Glomerular visceral epithelial cell (primary cell): ENCODE results near the gene CEP85.
A peak's percentile ranks its signal among the peaks of the same experiment; 100 is the strongest.
"Not testable (repeated sequence)": the region's sequence is repeated elsewhere in the genome, so short reads cannot be mapped to it uniquely, and the experiment has no call there.

Source experiments
- DNase-seq: peaks from one replicate; pipeline ENCODE4 v3.0.0-alpha.2; 2016; ENCODE audit errors: extremely low spot score

The CEP85 gene

GRCh38 chr1:26225033-26225831, 8.8 kb upstream of the CEP85 start:
- no peak for DNase-seq

GRCh38 chr1:26230682-26231081, 3.3 kb upstream of the CEP85 start:
- not testable (repeated sequence) for DNase-seq

- DNase-seq, result peak; percentile 24
Observed at GRCh38 chr1:26234644-26235370, 807 bp downstream of the CEP85 start.

DNA sequence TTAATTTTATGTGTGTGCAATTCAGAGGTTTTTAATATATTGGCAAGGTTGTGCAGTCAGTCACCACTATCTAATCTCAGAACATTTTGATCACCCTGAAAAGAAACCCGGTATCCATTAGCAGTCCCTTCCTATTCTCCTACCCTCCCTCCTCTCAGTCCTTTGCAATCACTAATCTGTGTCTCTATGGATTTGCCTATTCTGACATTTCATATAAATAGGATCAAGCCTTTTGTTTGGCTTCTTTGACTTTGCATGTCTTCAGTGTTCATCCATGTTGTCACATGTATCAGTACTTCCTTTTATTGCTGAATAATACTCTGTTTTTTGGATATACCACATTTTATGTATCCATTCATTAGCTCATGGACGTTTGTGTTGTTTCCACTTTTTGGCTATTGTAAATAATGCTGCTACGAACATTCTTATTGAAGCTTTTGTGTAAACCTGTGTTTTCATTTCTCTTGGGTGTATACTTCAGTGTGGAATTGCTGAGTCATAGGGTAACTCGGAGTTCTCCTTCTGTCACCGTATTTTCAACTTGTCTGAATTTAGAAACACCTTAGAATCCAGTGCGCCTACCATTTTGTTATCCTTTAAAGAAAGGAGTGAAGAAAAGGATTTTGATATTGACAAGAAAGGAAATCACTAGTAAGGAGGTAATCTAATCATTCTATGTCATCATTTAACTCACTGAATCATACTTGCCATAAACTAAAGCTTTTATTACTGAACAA, 3.4 kb downstream of the CEP85 start:
- DNase-seq, result no peak

DNA sequence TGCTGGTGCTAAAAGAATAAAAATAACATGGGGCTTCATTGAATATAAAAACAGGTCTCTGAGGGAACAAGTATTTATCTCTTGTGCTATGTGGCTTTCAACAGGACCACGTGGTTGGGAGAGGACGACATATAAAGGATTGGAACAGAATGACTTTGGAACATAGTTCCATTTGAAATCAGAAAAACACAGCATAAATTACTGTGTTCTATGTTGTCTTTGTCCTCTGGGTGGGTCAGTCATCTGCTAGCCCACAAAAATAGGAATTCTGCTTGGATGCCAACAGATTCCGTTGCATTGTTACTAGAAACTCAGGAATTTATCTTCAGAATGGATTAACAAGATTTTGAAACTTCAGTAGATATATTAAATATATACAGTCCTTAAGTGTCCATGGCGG, 5.9 kb downstream of the CEP85 start:
- DNase-seq, result no peak

GRCh38 chr1:26252718-26253117, 18.7 kb downstream of the CEP85 start:
- no peak for DNase-seq

DNA sequence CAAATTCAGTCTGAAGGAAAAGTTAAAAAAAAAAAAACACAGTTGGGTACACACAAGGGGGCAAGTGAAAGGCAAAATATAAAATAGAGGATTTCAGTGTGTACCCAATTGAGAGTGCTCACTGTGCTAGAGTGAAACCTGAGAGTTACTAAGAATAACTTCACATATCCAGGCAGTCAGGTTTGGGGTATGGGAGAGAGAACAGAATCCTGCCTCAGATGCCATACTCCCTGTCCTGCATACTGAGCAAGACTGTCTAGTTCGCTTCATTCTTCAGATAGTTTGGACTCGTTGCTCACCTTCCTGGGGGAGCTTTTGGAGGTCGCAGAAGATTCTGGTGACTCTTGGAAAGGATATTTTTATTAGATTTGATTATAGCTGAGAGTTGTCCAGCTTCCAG, 20.4 kb downstream of the CEP85 start:
- no peak for DNase-seq

GRCh38 chr1:26257222-26257621, 23.2 kb downstream of the CEP85 start:
- no peak for DNase-seq

DNA sequence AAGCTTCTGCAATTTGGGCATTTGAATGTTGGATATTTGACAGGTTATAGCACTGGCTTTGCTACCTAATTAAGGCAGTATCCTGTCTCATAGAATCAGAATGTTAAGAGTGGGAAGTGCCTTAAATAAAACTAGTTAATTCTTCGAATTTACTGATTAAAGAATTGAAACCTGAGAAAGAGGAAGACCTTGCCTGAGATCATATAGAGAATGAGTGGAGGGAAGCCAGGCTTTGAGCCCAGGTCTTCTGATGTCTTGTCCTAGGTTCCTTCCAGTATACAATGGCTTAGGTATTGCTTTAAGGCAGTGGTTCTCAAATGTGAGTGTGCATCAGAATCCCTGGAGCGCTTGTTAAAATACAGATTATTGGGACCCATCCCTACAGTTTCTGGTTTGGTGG, 25.0 kb downstream of the CEP85 start:
- no peak for DNase-seq

GRCh38 chr1:26259578-26259977, 25.6 kb downstream of the CEP85 start:
- DNase-seq, result no peak

DNA sequence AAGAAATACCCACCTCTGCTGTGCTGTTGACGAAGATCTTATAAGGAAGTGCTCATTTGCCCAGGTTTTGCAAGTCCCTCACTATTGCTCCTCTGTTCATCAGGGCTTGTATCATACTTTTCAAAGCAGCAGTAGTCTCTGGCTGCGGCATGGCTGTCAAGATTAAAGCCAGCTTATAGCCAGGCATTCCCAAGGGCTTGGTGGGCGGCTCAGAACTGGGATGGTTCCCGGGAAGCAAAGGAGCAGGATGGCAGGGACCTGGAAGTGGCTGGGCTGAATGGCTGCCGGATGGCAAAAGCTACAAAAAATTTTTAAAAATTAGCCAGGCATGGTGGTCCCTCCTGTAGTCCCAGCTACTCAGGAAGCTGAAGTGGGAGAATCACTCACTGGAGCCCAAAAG, 29.2 kb downstream of the CEP85 start:
- no peak for DNase-seq

DNA sequence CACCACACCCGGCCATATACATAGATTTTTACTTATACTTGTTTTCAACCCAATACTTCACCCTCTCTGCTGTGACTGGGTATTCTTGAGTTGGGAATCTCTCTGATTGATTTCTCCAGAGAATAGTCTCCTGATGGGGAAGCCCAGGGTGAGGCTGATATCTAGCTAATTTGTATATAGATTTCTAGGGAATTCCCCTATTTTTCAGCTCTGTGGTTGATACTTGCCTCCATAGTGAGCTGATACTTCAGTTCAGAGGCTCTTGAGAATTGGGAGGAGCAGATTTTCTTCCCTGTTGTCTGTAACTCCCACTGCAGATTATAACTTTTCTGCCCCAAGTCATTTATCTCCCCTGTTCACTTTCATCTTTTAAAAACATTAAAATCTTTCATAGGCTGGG, 31.4 kb downstream of the CEP85 start:
- DNase-seq, result no peak

DNA sequence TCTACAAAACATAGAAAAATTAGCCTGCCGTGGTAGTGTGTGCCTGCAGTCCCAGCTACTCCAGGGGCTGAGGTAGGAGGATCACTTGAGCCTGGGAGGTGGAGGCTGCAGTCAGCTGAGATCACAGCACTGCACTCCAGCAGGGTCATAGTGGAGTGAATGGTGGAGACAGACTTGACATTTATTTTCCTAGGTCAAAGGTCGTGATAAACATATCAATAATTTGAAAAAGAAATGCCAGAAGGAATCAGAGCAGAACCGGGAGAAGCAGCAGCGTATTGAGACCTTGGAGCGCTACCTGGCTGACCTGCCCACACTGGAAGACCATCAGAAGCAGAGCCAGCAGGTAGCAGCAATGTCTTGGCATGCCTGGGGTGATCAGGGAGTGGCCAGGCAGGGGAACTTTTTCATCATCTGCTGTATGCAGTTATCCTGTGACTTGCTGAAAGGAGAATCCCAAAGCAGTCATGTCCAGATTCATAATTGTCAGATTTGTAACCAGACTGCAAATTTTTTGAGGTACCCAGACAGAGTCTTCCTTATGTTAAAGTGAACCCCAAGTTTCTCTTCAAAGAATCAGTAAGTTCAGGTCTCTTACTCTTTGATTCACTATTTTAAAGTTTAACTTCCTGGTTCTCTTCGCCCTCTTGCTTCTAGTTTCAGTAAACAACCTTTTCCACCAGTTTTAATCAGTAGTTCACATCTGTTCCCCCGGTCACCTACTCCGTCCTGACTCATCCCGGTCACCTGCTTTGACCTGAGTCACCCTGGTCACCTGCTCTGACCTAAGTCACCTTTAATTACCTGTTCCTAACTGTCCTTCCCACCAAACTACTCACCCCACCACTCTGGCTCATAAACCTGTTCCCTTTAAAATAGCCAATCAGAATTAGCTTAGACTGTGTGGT, 34.5 kb downstream of the CEP85 start:
- DNase-seq, result no peak

DNA sequence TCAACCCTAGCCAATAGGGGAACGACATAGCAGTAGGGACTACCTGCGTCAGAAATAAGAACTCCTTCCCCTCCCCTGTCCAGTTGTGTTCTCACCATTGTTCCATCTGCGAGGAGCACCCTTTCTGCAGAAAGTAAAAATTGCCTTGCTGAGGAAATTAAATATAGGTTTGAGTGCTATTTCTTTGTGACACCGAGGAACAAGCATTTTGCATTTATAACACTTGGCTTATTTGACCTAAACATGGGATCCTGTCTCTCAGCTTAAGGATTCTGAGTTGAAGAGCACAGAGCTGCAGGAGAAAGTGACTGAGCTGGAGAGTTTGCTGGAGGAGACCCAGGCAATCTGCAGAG, 35.2 kb downstream of the CEP85 start:
- no peak for DNase-seq

DNA sequence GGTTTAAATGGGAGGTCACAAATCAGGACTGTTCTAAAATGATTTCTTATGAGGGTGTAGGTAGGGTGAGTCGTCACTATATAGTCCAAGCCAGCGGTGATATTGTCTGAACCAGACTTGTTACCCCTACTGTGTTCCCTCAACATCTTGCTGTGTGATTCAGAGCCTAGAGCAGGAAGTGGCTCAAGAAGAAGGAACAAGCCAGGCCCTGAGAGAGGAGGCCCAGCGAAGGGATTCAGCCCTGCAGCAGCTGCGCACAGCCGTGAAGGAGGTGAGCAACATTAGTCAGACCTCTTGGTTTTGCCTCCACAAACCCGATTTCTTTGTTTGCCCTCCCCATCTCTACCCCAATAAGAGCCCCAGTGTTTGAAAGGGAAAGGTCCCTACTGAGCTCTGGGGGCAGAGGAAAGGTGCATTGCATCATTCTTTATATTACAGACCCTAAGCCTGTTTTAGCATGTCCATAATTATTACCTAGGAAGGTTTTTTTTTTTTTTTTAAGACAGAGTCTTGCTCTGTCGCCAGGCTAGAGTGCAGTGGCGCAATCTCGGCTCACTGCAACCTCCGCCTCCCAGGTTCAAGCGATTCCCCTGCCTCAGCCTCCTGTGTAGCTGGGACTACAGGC, 40.9 kb downstream of the CEP85 start:
- DNase-seq, result no peak

GRCh38 chr1:26275580-26276431, 41.8 kb downstream of the CEP85 start:
- DNase-seq, result peak; percentile 88

DNA sequence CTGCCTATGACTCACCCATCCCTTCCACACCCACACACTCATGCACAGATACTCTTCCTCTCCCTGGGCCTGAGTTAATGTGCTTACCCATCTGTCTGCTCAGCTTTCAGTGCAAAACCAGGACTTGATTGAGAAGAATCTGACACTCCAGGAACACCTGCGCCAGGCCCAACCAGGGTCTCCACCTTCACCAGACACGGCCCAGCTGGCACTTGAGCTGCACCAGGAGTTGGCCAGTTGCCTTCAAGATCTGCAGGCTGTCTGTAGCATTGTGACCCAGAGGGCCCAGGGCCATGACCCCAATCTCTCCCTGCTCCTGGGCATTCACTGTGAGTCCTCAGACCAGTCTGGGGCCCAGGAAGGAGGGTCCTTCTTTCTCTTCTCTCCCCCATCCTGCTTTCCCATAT, 42.4 kb downstream of the CEP85 start:
- DNase-seq, result no peak

DNA sequence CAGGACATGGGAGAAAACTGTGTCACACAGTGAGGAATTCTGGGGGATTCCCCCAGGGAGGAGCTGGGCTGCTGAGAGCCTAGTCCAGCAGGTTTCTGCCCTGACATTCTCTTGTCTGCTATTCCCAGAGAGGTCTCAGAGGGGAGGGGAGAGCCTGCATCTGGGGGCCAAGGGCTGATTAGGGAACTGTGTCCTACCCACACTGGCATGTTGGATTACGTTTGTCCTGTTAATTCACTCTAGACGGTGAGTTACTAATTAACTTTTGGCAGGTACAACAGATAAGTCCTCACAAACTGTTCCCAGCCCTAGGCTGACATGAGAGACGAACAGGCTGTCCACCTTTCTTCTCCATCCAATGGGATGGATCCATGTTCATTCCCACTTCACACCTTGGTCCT, 43.3 kb downstream of the CEP85 start:
- no peak for DNase-seq

- no peak for DNase-seq
Observed at GRCh38 chr1:26277719-26278118, 43.7 kb downstream of the CEP85 start.

GRCh38 chr1:26278303-26278702, 44.3 kb downstream of the CEP85 start:
- no peak for DNase-seq
